ENCODE results near the gene THADA. TPM values are rescaled to one million over a fixed set of nuclear protein-coding genes. Genes with fewer than 3 reads are reported as not detected.

The THADA gene
- polyA plus RNA-seq, 1 donor (not counting 4 experiments of a cell fraction or from before 2014, with no cell fraction given): 22.6 TPM

DNA sequence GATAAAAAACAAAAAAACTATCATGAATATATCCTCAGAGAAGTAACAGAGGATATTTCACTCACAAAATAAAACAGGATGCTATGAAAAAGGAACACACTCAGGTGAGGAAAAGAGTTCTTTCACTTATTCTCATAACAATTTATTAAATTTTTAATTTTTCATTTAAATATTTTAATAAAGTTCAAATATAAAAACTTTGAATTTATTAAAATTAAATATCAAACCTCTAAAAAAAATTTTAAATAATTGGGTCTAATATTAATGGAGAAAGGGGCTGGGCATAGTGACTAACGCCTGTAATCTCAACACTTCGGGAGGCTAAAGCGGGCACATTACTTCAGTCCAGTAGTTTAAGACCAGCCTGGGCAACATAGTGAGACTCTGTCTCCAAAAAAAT lies 10.1 kb downstream of the THADA start:
- Histone ChIP-seq H4K20me1 (ENCODE audit: control insufficient read depth, extremely low read depth, insufficient read depth, low read length) (no peaks in the 10 kb centered on the region), H3K27ac (ENCODE audit: control insufficient read depth, insufficient read depth, low read length) (no peak overlapping the region), H3K9me3 (ENCODE audit: control insufficient read depth, low read depth, low read length) (no peaks in the 10 kb centered on the region), H3K36me3 (ENCODE audit: control insufficient read depth in 2 of 2, extremely low read depth in 1 of 2, insufficient read depth in 2 of 2, low read length in 2 of 2) (peaks cover 3 to 13% of the 10 kb centered on the region in 2 experiments), H3K9me1 (ENCODE audit: control insufficient read depth, extremely low read depth, insufficient read depth, low read length) (no peaks in the 10 kb centered on the region), H3K79me2 (ENCODE audit: control insufficient read depth, insufficient read depth, low read length) (no peaks in the 10 kb centered on the region), H3K27me3 (ENCODE audit: control insufficient read depth, extremely low read depth, insufficient read depth, low read length) (no peaks in the 10 kb centered on the region), H2AFZ (ENCODE audit: control insufficient read depth, low read length) (no peak overlapping the region), H3K4me1 (ENCODE audit: control insufficient read depth, extremely low read depth, insufficient read depth, low read length) (no peaks in the 10 kb centered on the region), H3K9ac (ENCODE audit: control insufficient read depth, extremely low read depth, insufficient read depth, low read length) (no peak overlapping the region), H3K4me3 (ENCODE audit: control insufficient read depth in 2 of 3, extremely low read depth in 1 of 3, insufficient read depth in 2 of 3, low read depth in 1 of 3, low read length in 3 of 3) (no peak overlapping the region), H3K4me2 (ENCODE audit: control insufficient read depth, extremely low read depth, insufficient read depth, low read depth, low read length) (no peak overlapping the region)
- dilution Hi-C loops (cut with MboI; ENCODE audit: extremely low pct_ligation_motif_present, low sequenced_read_pairs): no loop called here
- TF ChIP-seq EZH2 (IDR thresholded peaks at IDR 0.05; ENCODE audit: low read length): no peak
- TF ChIP-seq, protein P1, sequence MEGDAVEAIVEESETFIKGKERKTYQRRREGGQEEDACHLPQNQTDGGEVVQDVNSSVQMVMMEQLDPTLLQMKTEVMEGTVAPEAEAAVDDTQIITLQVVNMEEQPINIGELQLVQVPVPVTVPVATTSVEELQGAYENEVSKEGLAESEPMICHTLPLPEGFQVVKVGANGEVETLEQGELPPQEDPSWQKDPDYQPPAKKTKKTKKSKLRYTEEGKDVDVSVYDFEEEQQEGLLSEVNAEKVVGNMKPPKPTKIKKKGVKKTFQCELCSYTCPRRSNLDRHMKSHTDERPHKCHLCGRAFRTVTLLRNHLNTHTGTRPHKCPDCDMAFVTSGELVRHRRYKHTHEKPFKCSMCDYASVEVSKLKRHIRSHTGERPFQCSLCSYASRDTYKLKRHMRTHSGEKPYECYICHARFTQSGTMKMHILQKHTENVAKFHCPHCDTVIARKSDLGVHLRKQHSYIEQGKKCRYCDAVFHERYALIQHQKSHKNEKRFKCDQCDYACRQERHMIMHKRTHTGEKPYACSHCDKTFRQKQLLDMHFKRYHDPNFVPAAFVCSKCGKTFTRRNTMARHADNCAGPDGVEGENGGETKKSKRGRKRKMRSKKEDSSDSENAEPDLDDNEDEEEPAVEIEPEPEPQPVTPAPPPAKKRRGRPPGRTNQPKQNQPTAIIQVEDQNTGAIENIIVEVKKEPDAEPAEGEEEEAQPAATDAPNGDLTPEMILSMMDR (optimal IDR thresholded peaks at IDR 0.05 in 1 of 3, IDR thresholded peaks at IDR 0.05 in 1 of 3, conservative IDR thresholded peaks at IDR 0.05 in 1 of 3; ENCODE audit: extremely low read depth in 1 of 3, insufficient read depth in 2 of 3, low read length in 3 of 3): no peak
- FAIRE-seq (no peak), DNase-seq (ENCODE audit: low read depth, low spot score) (no peak)

DNA sequence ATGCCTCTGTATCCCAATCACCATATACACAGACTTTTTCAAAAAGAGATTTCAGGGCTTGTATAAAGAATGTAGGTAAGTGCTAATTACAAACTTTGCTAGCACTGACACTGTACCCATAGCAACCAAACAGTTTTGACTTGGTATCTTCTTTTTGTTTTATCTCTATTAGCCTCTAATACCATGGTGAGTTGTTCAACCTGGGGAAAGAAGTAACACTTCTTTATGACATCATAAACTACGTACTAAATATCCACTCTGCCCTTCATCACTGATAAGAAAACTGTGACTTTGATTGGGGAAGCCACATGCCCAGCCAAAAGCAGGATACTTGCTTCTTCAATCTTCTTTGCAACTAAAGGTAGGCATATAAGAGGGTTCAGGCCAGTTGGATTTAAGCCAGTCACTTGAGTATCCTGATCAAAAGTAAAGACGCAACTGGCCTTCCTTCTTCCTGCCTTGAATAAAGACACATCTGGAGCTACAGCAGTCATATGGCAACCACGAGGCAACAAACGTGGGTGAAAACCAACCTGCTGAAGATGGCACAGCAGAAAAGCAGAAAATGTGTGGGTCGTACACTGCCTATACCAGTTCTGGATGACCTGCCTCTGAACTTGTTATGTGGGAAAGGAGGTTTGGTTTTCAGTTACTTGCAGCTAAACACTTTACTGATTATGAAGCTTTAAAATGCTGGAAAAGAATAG lies 16.4 kb downstream of the THADA start:
- Histone ChIP-seq H3K9me3 (ENCODE audit: control insufficient read depth, low read depth, low read length) (no peaks in the 10 kb centered on the region), H3K9me1 (ENCODE audit: control insufficient read depth, extremely low read depth, insufficient read depth, low read length) (no peaks in the 10 kb centered on the region), H2AFZ (ENCODE audit: control insufficient read depth, low read length) (no peak overlapping the region), H3K4me3 (ENCODE audit: control insufficient read depth in 2 of 3, extremely low read depth in 1 of 3, insufficient read depth in 2 of 3, low read depth in 1 of 3, low read length in 3 of 3) (no peak overlapping the region), H3K4me1 (ENCODE audit: control insufficient read depth, extremely low read depth, insufficient read depth, low read length) (peaks cover 4% of the 10 kb centered on the region), H3K27me3 (ENCODE audit: control insufficient read depth, extremely low read depth, insufficient read depth, low read length) (no peaks in the 10 kb centered on the region), H3K9ac (ENCODE audit: control insufficient read depth, extremely low read depth, insufficient read depth, low read length) (no peak overlapping the region), H3K4me2 (ENCODE audit: control insufficient read depth, extremely low read depth, insufficient read depth, low read depth, low read length) (no peak overlapping the region), H3K36me3 (ENCODE audit: control insufficient read depth in 2 of 2, extremely low read depth in 1 of 2, insufficient read depth in 2 of 2, low read length in 2 of 2) (peaks cover 9 to 28% of the 10 kb centered on the region in 2 experiments), H3K27ac (ENCODE audit: control insufficient read depth, insufficient read depth, low read length) (no peak overlapping the region), H4K20me1 (ENCODE audit: control insufficient read depth, extremely low read depth, insufficient read depth, low read length) (no peaks in the 10 kb centered on the region), H3K79me2 (ENCODE audit: control insufficient read depth, insufficient read depth, low read length) (no peaks in the 10 kb centered on the region)
- DNase-seq (ENCODE audit: low read depth, low spot score) (no peak), FAIRE-seq (no peak)
- dilution Hi-C loops (cut with MboI; ENCODE audit: extremely low pct_ligation_motif_present, low sequenced_read_pairs): no loop called here
- TF ChIP-seq, protein P1 (optimal IDR thresholded peaks at IDR 0.05 in 1 of 3, IDR thresholded peaks at IDR 0.05 in 1 of 3, conservative IDR thresholded peaks at IDR 0.05 in 1 of 3; ENCODE audit: extremely low read depth in 1 of 3, insufficient read depth in 2 of 3, low read length in 3 of 3): no peak

All from keratinocyte (primary cell).